ENCODE measurements around the gene KDM7A.

The KDM7A gene

GRCh38 chr7:140084972-140085371, 91.8 kb downstream of the KDM7A start:
- DNase-seq (ENCODE audit: low spot score), result no peak

- no peak for DNase-seq (ENCODE audit: low spot score)
Measured at GRCh38 chr7:140084142-140084655, 92.6 kb downstream of the KDM7A start.

- no peak for DNase-seq (ENCODE audit: low spot score)
Measured at GRCh38 chr7:140082770-140083169, 94.0 kb downstream of the KDM7A start.

- DNase-seq (ENCODE audit: low spot score), result no peak
Measured at GRCh38 chr7:140081774-140082425, 94.9 kb downstream of the KDM7A start.

- DNase-seq (ENCODE audit: low spot score), result no peak
Measured at GRCh38 chr7:140080919-140081318, 95.9 kb downstream of the KDM7A start.

DNA sequence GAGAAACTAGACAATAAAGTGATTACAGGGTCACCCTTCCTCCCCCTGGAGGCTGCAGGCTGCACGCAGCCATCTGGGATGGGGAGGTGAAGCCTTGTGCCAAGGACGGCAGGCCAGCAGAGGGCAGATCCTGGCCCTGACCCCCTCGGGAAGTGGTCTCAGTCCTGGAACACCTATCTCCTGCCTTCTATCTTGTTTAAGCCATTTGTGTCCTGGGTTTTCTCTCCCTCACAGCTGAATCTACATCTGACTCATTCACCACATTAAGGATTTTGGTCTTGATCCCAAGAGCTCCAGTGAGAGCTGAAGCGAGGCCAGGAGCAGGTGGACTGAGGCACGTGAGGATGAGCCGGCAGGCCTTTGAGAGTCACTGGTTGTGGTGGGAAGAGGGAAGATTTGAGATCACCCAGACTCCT, 97.7 kb downstream of the KDM7A start:
- DNase-seq (ENCODE audit: low spot score), result no peak

- DNase-seq (ENCODE audit: low spot score), result no peak
Measured at GRCh38 chr7:140078392-140078791, 98.4 kb downstream of the KDM7A start.

- DNase-seq (ENCODE audit: low spot score), result no peak
Measured at GRCh38 chr7:140074780-140075179, 102.0 kb downstream of the KDM7A start.

DNA sequence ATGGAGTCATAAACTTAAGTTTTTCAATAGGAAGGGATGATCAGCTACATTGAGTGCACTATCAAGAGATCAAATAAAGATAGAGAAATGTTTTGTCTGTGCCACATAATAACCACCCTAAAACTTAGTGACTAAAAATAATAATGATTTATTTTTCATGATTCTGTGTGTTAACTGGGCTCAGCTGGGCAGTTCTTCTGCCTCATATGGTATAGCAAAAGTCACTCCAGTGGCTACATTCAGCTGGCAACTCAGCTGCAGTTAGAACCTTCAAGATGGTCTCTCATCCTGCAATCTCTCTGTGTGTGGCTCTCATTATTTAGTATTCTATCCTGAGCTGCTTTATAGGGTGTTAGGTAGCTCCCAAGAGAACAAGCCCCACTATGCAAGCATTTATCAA, 106.2 kb downstream of the KDM7A start:
- DNase-seq (ENCODE audit: low spot score), result no peak

GRCh38 chr7:140069298-140069949, 107.4 kb downstream of the KDM7A start:
- DNase-seq (ENCODE audit: low spot score), result no peak

- DNase-seq (ENCODE audit: low spot score), result no peak
Measured at GRCh38 chr7:140068033-140068432, 108.8 kb downstream of the KDM7A start.

GRCh38 chr7:140067052-140067451, 109.7 kb downstream of the KDM7A start:
- DNase-seq (ENCODE audit: low spot score), result no peak

GRCh38 chr7:140062528-140063299, 114.1 kb downstream of the KDM7A start, which contains the start of gene PARP12:
Gene PARP12, minus strand, starts transcription at chr7:140062951. Its CDS starts 104 bp downstream, at chr7:140062847.
- peak; percentile 50 for DNase-seq (ENCODE audit: low spot score)

DNA sequence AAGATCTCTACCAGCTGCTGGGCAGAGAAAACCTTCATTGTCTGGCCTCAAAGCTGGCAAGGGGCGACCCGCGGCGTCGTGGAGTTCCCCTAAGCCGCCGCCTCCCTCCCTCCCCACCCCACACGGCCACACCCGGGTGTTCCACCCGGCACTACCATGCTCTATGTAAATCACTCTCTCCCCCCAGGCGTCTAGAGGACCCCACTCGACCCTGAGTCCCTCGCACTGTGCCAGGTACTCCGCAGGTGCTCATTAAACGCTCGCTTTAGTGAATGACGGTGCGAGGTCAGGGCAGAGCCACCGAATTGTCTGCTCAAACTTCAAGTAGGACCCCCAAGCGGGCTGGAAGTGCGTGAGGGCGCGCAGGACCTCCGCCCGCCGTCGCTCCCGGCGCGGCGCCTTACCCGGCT, 114.7 kb downstream of the KDM7A start:
- DNase-seq (ENCODE audit: low spot score), result peak; percentile 34

GRCh38 chr7:140061607-140061930, 115.2 kb downstream of the KDM7A start:
- DNase-seq (ENCODE audit: low spot score), result no peak

- no peak for DNase-seq (ENCODE audit: low spot score)
Measured at GRCh38 chr7:140060788-140061606, 115.8 kb downstream of the KDM7A start.

- no peak for DNase-seq (ENCODE audit: low spot score)
Measured at GRCh38 chr7:140060243-140060630, 116.5 kb downstream of the KDM7A start.

DNA sequence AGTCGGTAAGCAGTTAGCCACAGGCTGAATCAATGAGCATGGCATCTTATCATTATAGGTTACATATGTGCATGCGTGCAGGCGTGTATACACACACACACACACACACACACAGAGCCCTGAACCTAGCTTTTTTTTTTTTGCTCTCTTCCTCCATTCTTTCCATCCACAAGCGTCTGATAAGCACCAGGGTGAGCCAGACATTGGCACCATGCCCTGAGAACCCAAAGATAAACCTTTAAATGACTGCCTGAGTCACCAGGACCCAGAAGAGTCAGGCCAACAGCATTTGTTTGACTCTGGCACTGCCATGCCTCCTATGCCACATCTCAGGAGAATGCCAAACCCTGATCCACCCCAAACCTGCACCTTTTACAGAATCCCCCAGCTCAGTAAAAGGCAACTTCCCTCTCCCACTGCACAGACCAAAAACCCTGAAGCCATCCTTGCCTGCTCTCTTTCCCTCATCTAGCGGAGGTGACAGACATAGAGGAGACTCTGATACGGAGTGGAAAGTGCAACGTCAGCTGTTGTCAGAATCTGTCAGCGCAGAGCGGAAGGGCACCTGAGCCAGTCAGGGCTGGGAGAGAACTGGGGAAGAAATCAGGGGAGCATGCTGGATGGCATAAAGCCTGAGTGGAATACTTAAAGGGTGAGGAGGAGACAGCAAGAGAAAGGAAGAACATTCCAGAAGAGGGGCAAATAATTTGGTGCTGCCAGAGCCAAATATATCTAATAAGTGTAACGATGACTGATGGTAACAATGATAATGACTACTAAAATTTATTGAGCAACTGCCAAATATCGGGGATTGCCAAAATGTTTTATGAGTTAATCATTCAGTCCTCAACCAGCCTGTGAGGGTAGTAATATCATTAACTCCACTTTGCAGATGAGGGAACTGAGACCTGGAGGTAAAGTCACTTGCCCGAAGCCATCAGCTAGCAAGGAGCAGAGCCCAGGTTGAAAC, 117.2 kb downstream of the KDM7A start:
- peak; percentile 58 for DNase-seq (ENCODE audit: low spot score)

- DNase-seq (ENCODE audit: low spot score), result no peak
Measured at GRCh38 chr7:140058517-140058916, 118.3 kb downstream of the KDM7A start.

DNA sequence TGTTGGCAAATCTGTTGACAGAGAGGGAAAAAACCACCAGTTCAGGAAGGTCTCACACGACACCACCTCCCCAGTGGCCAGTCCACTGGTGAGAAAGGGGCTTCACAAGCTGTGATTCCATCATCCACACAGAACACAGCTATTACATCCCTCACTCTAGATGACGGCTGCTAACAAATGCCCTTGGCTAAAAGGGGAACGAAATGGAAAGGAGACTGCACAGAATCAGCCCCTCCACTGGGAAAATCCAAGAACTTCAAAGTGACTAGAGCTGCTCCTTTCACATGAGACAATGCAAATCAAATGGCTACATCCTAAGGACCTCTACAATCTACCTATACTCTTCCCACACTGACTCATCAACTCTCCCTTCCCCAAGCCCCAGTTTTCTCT, 119.6 kb downstream of the KDM7A start:
- no peak for DNase-seq (ENCODE audit: low spot score)

All from COLO829 (cell line).